Stomach (tissue), 9 donors: ENCODE results near the gene SENP1. TPM values are rescaled to one million over a fixed set of nuclear protein-coding genes. Genes with fewer than 3 reads are reported as not detected.

Experiments used
- DNase-seq, 2 donors: peaks; one replicate each; pipeline versions ENCODE4 v3.0.0 to v3.0.0-alpha.2; 2013 to 2019
- H3K27ac ChIP-seq, 5 donors: fragments of 200-600 bp in 4 of 5; sonication (generic) in 4 of 5; one replicate each; pipeline ENCODE4 v1.5.1; 2013 to 2019; ENCODE audit warnings: mild to moderate bottlenecking in 1 of 5, moderate library complexity in 1 of 5
- H3K27me3 ChIP-seq, 3 donors: fragments of 200-600 bp; sonication (generic); one replicate each; pipeline ENCODE4 v1.5.1; 2017 to 2019; ENCODE audit warnings: mixed run types in 1 of 3
- H3K36me3 ChIP-seq, 4 donors: fragments of 200-600 bp; sonication (generic); 1 replicate in 3 of 4; 2 replicates in 1 of 4; pipeline ENCODE4 v1.5.1; 2016 to 2019
- H3K4me1 ChIP-seq, 4 donors: fragments of 200-600 bp; sonication (generic); one replicate each; pipeline ENCODE4 v1.5.1; 2016 to 2019
- H3K4me3 ChIP-seq, 4 donors: fragments of 200-600 bp; sonication (generic) in 3 of 4; one replicate each; pipeline ENCODE4 v1.5.1; 2016 to 2019; ENCODE audit warnings: mild to moderate bottlenecking in 1 of 4
- H3K9me3 ChIP-seq, 4 donors: fragments of 200-600 bp; sonication (generic); one replicate each; pipeline ENCODE4 v1.5.1; 2016 to 2019
- EP300 ChIP-seq: sonication (generic); formaldehyde crosslinking; IDR thresholded peaks from one replicate; pipeline ENCODE4 v1.6.1; 2017; ENCODE audit warnings: antibody characterized with exemption
- POLR2A ChIP-seq, 4 donors: fragments of 450-650 bp; IDR thresholded peaks; one replicate each; pipeline ENCODE4 v1.6.1; 2016; ENCODE audit warnings: antibody characterized with exemption in 4 of 4, control low read depth in 2 of 4, mild to moderate bottlenecking in 1 of 4, moderate library complexity in 1 of 4
- POLR2AphosphoS5 ChIP-seq, 3 donors: sonication (generic); formaldehyde crosslinking; IDR thresholded peaks; one replicate each; pipeline ENCODE4 v1.6.1; 2016; ENCODE audit warnings: antibody characterized with exemption in 3 of 3
- WGBS, 5 donors: extraction: QIAGEN DNeasy Blood & Tissue Kit in 3 of 5; methylation state at CpG; one replicate each; pipeline versions ENCODE4 v1.1.5 to v1.1.7; 2013 to 2018; 5-methylcytosine and 5-hydroxymethylcytosine counted together
- intact Hi-C: fragments of 100-400 bp; cut with DNase I; formaldehyde crosslinking; loops from one replicate; pipeline ENCODE4 v1.15.1; 2023; ENCODE audit warnings: low total_unique reads
- polyA plus RNA-seq, 3 donors: library from polyadenylated mRNA; stranded (reverse); fragments of 200-250 nt; gene quantifications; one replicate each; pipeline ENCODE4 v1.2.3, GENCODE V29; 2013
- total RNA-seq, 5 donors: library from RNA; depleted of rRNA; stranded (reverse); fragments of >200 nt; gene quantifications; one replicate each; pipeline versions ENCODE4 v1.1.0 to v1.2.3, GENCODE V29; 2014 to 2016
- TF ChIP-seq, protein P1 (sequence below), 7 experiments: fragments of 450-650 bp in 4 of 7; fragments of 200-600 bp in 3 of 7; sonication (generic) in 3 of 7; IDR thresholded peaks; one replicate each; pipeline ENCODE4 v1.5.1; 2016 to 2019; ENCODE audit warnings: antibody characterized with exemption in 7 of 7, control low read depth in 2 of 7, mild to moderate bottlenecking in 1 of 7
- donor health status: healthy with polysubstance abuse.
- donor health status: Bipolar disorder and iron deficiency.
- donor health status: healthy.

Gene SENP1
- total and polyA plus RNA-seq, 8 donors, result 2.9 to 27.5 (median 10.6) TPM

DNA sequence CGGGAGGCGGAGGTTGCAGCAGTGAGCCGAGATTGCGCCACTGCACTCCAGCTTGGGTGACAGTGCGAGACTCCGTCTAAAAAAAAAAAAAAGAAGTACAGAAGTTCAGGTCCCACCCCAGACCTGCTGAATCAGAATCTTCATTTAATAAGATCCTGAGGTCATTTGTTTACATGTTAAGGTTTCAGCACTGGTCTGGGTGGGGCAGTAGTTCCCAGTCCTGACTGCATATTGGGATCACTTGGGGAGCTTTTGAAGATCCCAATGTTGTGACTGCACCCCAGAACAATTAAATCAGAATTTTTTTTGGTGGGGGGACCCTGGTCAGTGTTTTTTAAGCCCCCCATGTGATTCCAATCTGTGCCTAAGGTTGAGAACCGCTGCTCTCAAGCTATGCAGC is 89.9 kb downstream of the SENP1 start:
- peaks cover 0 to 4% (median 0%) of the 10 kb centered on the region in 4 donors for H3K4me1 ChIP-seq
- H3K9me3 ChIP-seq, result no peaks in the 10 kb centered on the region
- H3K27ac ChIP-seq, result no peak overlapping the region
- DNase-seq, result no peak
- H3K4me3 ChIP-seq, result no peak overlapping the region
- H3K27me3 ChIP-seq, result peaks cover 0 to 23% (median 0%) of the 10 kb centered on the region in 3 donors
- intact Hi-C loops, result no loop called here
- WGBS, 5 donors, result 86 to 93% (median 87%) methylated on average over 6 to 7 of the region's 7 CpGs
- H3K36me3 ChIP-seq, result no peaks in the 10 kb centered on the region
- TF ChIP-seq EP300, result no peak
- TF ChIP-seq POLR2AphosphoS5 (IDR thresholded peaks at IDR 0.05), result no peak
- TF ChIP-seq, protein P1, sequence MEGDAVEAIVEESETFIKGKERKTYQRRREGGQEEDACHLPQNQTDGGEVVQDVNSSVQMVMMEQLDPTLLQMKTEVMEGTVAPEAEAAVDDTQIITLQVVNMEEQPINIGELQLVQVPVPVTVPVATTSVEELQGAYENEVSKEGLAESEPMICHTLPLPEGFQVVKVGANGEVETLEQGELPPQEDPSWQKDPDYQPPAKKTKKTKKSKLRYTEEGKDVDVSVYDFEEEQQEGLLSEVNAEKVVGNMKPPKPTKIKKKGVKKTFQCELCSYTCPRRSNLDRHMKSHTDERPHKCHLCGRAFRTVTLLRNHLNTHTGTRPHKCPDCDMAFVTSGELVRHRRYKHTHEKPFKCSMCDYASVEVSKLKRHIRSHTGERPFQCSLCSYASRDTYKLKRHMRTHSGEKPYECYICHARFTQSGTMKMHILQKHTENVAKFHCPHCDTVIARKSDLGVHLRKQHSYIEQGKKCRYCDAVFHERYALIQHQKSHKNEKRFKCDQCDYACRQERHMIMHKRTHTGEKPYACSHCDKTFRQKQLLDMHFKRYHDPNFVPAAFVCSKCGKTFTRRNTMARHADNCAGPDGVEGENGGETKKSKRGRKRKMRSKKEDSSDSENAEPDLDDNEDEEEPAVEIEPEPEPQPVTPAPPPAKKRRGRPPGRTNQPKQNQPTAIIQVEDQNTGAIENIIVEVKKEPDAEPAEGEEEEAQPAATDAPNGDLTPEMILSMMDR (IDR thresholded peaks at IDR 0.05), result no peak
- TF ChIP-seq POLR2A (IDR thresholded peaks at IDR 0.05), result no peak

DNA sequence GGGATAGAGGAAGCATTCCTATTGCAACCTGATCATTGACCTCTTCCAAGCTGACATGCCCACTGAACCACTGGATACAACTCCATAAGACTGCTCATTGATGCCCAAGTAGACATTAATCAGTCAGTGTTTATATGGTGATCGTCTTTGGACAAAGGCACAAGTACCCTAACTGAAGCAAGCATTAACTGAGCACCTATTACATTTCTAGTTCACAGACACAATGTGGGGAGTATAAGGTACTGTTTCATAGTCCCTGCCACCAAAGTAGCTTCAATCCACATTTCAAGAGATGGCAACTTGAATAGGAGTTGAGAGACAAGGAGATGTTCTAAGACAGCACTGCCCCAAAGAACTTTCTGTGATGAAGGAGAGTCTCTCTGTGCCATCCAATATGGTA is 90.8 kb downstream of the SENP1 start:
- 29 to 88% (median 55%) methylated on average over 1 of the region's 1 CpG for WGBS, 5 donors
- intact Hi-C loops, result no loop called here
- no peak for DNase-seq
- no peaks in the 10 kb centered on the region for H3K9me3 ChIP-seq
- TF ChIP-seq, protein P1 (IDR thresholded peaks at IDR 0.05), result no peak
- TF ChIP-seq POLR2AphosphoS5 (IDR thresholded peaks at IDR 0.05) (no peak), POLR2A (IDR thresholded peaks at IDR 0.05) (no peak), EP300 (no peak)
- H3K4me3 ChIP-seq, result no peak overlapping the region
- H3K27me3 ChIP-seq, result peaks cover 0 to 30% (median 0%) of the 10 kb centered on the region in 3 donors
- H3K4me1 ChIP-seq, result peaks cover 0 to 4% (median 0%) of the 10 kb centered on the region in 4 donors
- H3K36me3 ChIP-seq, result no peaks in the 10 kb centered on the region
- H3K27ac ChIP-seq, result no peak overlapping the region

DNA sequence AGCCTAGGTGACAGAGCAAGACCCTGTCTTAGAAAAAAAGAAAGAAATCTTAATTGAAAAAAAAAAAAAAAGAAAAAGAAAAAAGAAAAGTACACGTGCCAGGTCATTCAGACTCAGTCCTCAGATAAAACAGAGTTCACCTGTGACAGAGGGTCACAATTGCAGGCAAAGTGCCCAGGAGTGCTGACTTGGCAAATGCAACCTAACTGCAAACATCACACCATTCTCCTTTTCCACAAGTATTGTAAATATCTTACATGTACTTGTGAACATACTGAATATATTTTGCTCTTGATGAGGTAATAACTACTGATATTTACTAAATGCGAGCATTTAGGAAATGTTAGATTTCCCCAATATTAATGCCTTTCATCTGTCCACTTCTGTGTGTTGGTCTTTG is 92.6 kb downstream of the SENP1 start:
- intact Hi-C loops, result no loop called here
- 28 to 47% (median 34%) methylated on average over 2 of the region's 2 CpGs for WGBS, 5 donors

GRCh38 chr12:48012070-48012469 is 93.8 kb downstream of the SENP1 start:
- H3K4me1 ChIP-seq, result no peaks in the 10 kb centered on the region
- DNase-seq, result no peak
- no peak for TF ChIP-seq POLR2AphosphoS5 (IDR thresholded peaks at IDR 0.05)
- TF ChIP-seq, protein P1 (IDR thresholded peaks at IDR 0.05), result no peak
- TF ChIP-seq EP300, result no peak
- no peak for TF ChIP-seq POLR2A (IDR thresholded peaks at IDR 0.05)
- H3K4me3 ChIP-seq, result no peak overlapping the region
- H3K27ac ChIP-seq, result no peak overlapping the region
- H3K36me3 ChIP-seq, result no peaks in the 10 kb centered on the region
- 62 to 73% (median 67%) methylated on average over 8 of the region's 8 CpGs for WGBS, 5 donors
- H3K27me3 ChIP-seq, result peaks cover 0 to 55% (median 0%) of the 10 kb centered on the region in 3 donors
- H3K9me3 ChIP-seq, result no peaks in the 10 kb centered on the region
- intact Hi-C loops, result no loop called here

More for the DNA sequence above, 92.6 kb downstream of the SENP1 start:
- H3K4me1 ChIP-seq, result peaks cover 0 to 4% (median 0%) of the 10 kb centered on the region in 4 donors
- H3K4me3 ChIP-seq, result no peak overlapping the region
- no peaks in the 10 kb centered on the region for H3K36me3 ChIP-seq
- TF ChIP-seq POLR2AphosphoS5 (IDR thresholded peaks at IDR 0.05) (peak in 1 of 3 donors; percentile 19), POLR2A (IDR thresholded peaks at IDR 0.05) (no peak)
- TF ChIP-seq, protein P1 (IDR thresholded peaks at IDR 0.05), result no peak
- H3K9me3 ChIP-seq, result no peaks in the 10 kb centered on the region
- peaks cover 0 to 48% (median 0%) of the 10 kb centered on the region in 3 donors for H3K27me3 ChIP-seq
- DNase-seq, result peak; percentile 54 to 92
- no peak overlapping the region for H3K27ac ChIP-seq
